Activated B cell treated with CpG ODN at 0.5 μM for 24 hours (primary cell): Measurements from ENCODE around the gene TTLL6. TPM values are rescaled to one million over a fixed set of nuclear protein-coding genes. Genes with fewer than 3 reads are reported as not detected.

Experiments used
- ATAC-seq: fragments of 200-7000 bp; cut with Tn5 transposase; one replicate; pipeline ENCODE4 v1.10.0; 2021; ENCODE audit warnings: low read depth, mild to moderate bottlenecking, moderate library complexity
- CTCF ChIA-PET: fragments of 350-600 bp; sonication (Branson Sonifier 250); formaldehyde crosslinking; loops from one replicate; lab custom pipeline; 2021; ENCODE audit warnings: antibody characterized with exemption; lab: Charles Lee
- POLR2A ChIA-PET: fragments of 350-600 bp; sonication (Branson Sonifier 250); formaldehyde crosslinking; loops from one replicate; lab custom pipeline; 2021; ENCODE audit warnings: antibody characterized with exemption; lab: Charles Lee
- DNase-seq: peaks from one replicate; pipeline ENCODE4 v3.0.0; 2022
- H3K27ac Mint-ChIP-seq: one replicate; pipeline ENCODE4 v1.8.0; 2020; ENCODE audit warnings: mixed read lengths
- H3K27me3 Mint-ChIP-seq: one replicate; pipeline ENCODE4 v1.8.0; 2021; ENCODE audit warnings: mixed read lengths
- H3K36me3 Mint-ChIP-seq: one replicate; pipeline ENCODE4 v1.8.0; 2021; ENCODE audit warnings: low read depth, mixed read lengths
- H3K4me1 Mint-ChIP-seq: one replicate; pipeline ENCODE4 v1.8.0; 2021; ENCODE audit warnings: mixed read lengths
- H3K4me3 Mint-ChIP-seq: one replicate; pipeline ENCODE4 v1.8.0; 2020; ENCODE audit warnings: mild to moderate bottlenecking, mixed read lengths
- H3K9me3 Mint-ChIP-seq: one replicate; pipeline ENCODE4 v1.8.0; 2020; ENCODE audit warnings: mixed read lengths
- CTCF ChIP-seq: fragments of 200-600 bp; IDR thresholded peaks from one replicate; pipeline ENCODE4 v1.8.0; 2022; ENCODE audit warnings: antibody characterized with exemption, mild to moderate bottlenecking
- intact Hi-C: fragments of 100-400 bp; cut with micrococcal nuclease; formaldehyde crosslinking; loops from one replicate; pipeline ENCODE4 v1.15.1; 2024
- total RNA-seq: library from RNA; stranded (reverse); gene quantifications from 2 replicates; pipeline ENCODE4 v1.2.3, GENCODE V29; 2022

TTLL6 gene
- total RNA-seq, 1 donor from 2014 or later = not detected

GRCh38 chr17:48748718-48749566 lies 68.1 kb downstream of the TTLL6 start:
- CTCF ChIA-PET = interaction anchor here (1.3 kb wide), 1 partner anchor 25 kb away, joined by 4 read pairs; the partner anchor contains the start of gene PRAC2
- H3K27ac Mint-ChIP-seq = peak overlapping the region; percentile 46
- peaks cover 68% of the 10 kb centered on the region for H3K27me3 Mint-ChIP-seq
- DNase-seq (no peak), ATAC-seq (no peak)
- POLR2A ChIA-PET = interaction anchor here (0.5 kb wide), 1 partner anchor 172 kb away, joined by 3 read pairs; no protein-coding TSS in a partner anchor
- no peak overlapping the region for H3K4me3 Mint-ChIP-seq
- TF ChIP-seq CTCF = no peak
- peaks cover 3% of the 10 kb centered on the region for H3K4me1 Mint-ChIP-seq
- no peaks in the 10 kb centered on the region for H3K9me3 Mint-ChIP-seq
- intact Hi-C loops = loop anchor here (5.0 kb wide), 2 partner anchors 137 to 152 kb away; partner anchors contain the start of gene HOXB7
- no peaks in the 10 kb centered on the region for H3K36me3 Mint-ChIP-seq

- peaks cover 60% of the 10 kb centered on the region for H3K27me3 Mint-ChIP-seq
- POLR2A ChIA-PET = interaction anchor here (0.5 to 1.1 kb wide), 2 partner anchors 15 to 171 kb away, joined by 3 to 4 read pairs; no protein-coding TSS in a partner anchor
- no peak overlapping the region for H3K4me3 Mint-ChIP-seq
- peaks cover 3% of the 10 kb centered on the region for H3K4me1 Mint-ChIP-seq
- CTCF ChIA-PET = interaction anchor here (1.3 kb wide), 1 partner anchor 24 kb away, joined by 4 read pairs; the partner anchor contains the start of gene PRAC2
- DNase-seq (no peak), ATAC-seq (no peak)
- H3K9me3 Mint-ChIP-seq = no peaks in the 10 kb centered on the region
- TF ChIP-seq CTCF = no peak
- H3K36me3 Mint-ChIP-seq = no peaks in the 10 kb centered on the region
- H3K27ac Mint-ChIP-seq = no peak overlapping the region
- intact Hi-C loops = loop anchor here (2.0 to 5.0 kb wide), 3 partner anchors 23 to 150 kb away; partner anchors contain the start of gene HOXB7
Observed at GRCh38 chr17:48747445-48748363, 69.3 kb downstream of the TTLL6 start.

- peaks cover 3% of the 10 kb centered on the region for H3K4me1 Mint-ChIP-seq
- TF ChIP-seq CTCF = no peak
- intact Hi-C loops = loop anchor here (2.0 to 5.0 kb wide), 3 partner anchors 22 to 150 kb away; partner anchors contain the start of gene HOXB7
- POLR2A ChIA-PET = interaction anchor here (0.6 to 1.1 kb wide), 3 partner anchors 9 to 299 kb away, joined by 3 to 4 read pairs (median 4); no protein-coding TSS in a partner anchor
- ATAC-seq (no peak), DNase-seq (no peak)
- no peak overlapping the region for H3K27ac Mint-ChIP-seq
- no peaks in the 10 kb centered on the region for H3K9me3 Mint-ChIP-seq
- CTCF ChIA-PET = no interaction called here
- no peaks in the 10 kb centered on the region for H3K36me3 Mint-ChIP-seq
- peaks cover 63% of the 10 kb centered on the region for H3K27me3 Mint-ChIP-seq
- no peak overlapping the region for H3K4me3 Mint-ChIP-seq
Observed at GRCh38 chr17:48746916-48747444, 70.0 kb downstream of the TTLL6 start.

- intact Hi-C loops = loop anchor here (2.0 to 5.0 kb wide), 3 partner anchors 21 to 148 kb away; partner anchors contain the start of gene HOXB7
- Mint-ChIP-seq H3K9me3 (no peaks in the 10 kb centered on the region), H3K4me3 (no peak overlapping the region), H3K4me1 (peaks cover 3% of the 10 kb centered on the region), H3K27ac (no peak overlapping the region), H3K36me3 (no peaks in the 10 kb centered on the region), H3K27me3 (peaks cover 60% of the 10 kb centered on the region)
- POLR2A ChIA-PET = interaction anchor here (0.6 kb wide), 1 partner anchor 133 kb away, joined by 13 read pairs; no protein-coding TSS in a partner anchor
- ATAC-seq (no peak), DNase-seq (no peak)
- no peak for TF ChIP-seq CTCF
- CTCF ChIA-PET = interaction anchor here (0.8 kb wide), 1 partner anchor 20 kb away, joined by 3 read pairs; no protein-coding TSS in a partner anchor
Observed at GRCh38 chr17:48745381-48746275, 71.4 kb downstream of the TTLL6 start.
